HepG2 (cell line): Measurements from ENCODE around the gene ARMC8. TPM values are rescaled to one million over a fixed set of nuclear protein-coding genes. Genes with fewer than 3 reads are reported as not detected.

Experiments
- ATAC-seq: fragments of 200-7000 bp; cut with Tn5 transposase; 3 replicates; pipeline ENCODE4 v1.9.1; 2020; ENCODE audit warnings: mild to moderate bottlenecking, moderate library complexity
- BruUV-seq: library from RNA; stranded (reverse); fragments of 400-500 nt; replicated peaks from 2 replicates; lab custom pipeline; 2021; lab: Mats Ljungman, UMichigan
- CTCF ChIA-PET: fragments of 300-600 bp; formaldehyde crosslinking; extraction: SDS; loops from one replicate; lab custom pipeline; 2021; ENCODE audit warnings: low total read pairs, inconsistent platforms, low intra/inter-chr PET ratio; lab: Yijun Ruan, JAX
- POLR2A ChIA-PET: fragments of 350-600 bp; sonication (Branson Sonifier 250); formaldehyde crosslinking; loops from one replicate; lab custom pipeline; 2020; ENCODE audit warnings: antibody characterized with exemption, inconsistent platforms; lab: Yijun Ruan, JAX
- DNase-seq: peaks from one replicate; pipeline ENCODE4 v3.0.0-alpha.2; 2015; ENCODE audit warnings: low spot score
- FAIRE-seq: peaks from 3 replicates; lab custom pipeline; 2011; peaks lifted over from hg19 to GRCh38; lab: Jason Lieb, UNC
- H2AFZ ChIP-seq: one replicate; pipeline ENCODE4 v1.6.1; 2011; ENCODE audit warnings: low read length, inconsistent platforms
- H3K27ac ChIP-seq: fragments of 300-600 bp; 3 replicates; pipeline ENCODE4 v1.8.0; 2011; ENCODE audit warnings: mixed run types, mild to moderate bottlenecking, mixed read lengths, low read length, inconsistent platforms; ENCODE audit not compliant: insufficient read depth; ENCODE audit errors: extremely low read length
- H3K27me3 ChIP-seq, 2 experiments: fragments of 200-600 bp in 1 of 2; 2 replicates in 1 of 2; 3 replicates in 1 of 2; pipeline versions ENCODE4 v1.6.0 to v1.8.0; 2011; ENCODE audit warnings: low read length in 2 of 2, mild to moderate bottlenecking in 2 of 2, moderate library complexity in 2 of 2, inconsistent platforms in 1 of 2; ENCODE audit not compliant: insufficient read depth in 2 of 2, control insufficient read depth in 1 of 2
- H3K36me3 ChIP-seq, 2 experiments: fragments of 200-600 bp in 1 of 2; replicated peaks in 1 of 2; 2 replicates in 1 of 2; 3 replicates in 1 of 2; pipeline versions ENCODE4 v1.5.1 to v1.8.0; 2011; ENCODE audit warnings: low read length in 2 of 2, inconsistent platforms in 1 of 2; ENCODE audit not compliant: insufficient read depth in 2 of 2, control insufficient read depth in 1 of 2
- H3K4me1 ChIP-seq: 2 replicates; pipeline ENCODE4 v1.5.1; 2012; ENCODE audit warnings: low read length, inconsistent platforms; ENCODE audit not compliant: insufficient read depth
- H3K4me2 ChIP-seq: 2 replicates; pipeline ENCODE4 v1.6.0; 2011; ENCODE audit warnings: low read depth, low read length, inconsistent platforms
- H3K4me3 ChIP-seq, 3 experiments: fragments of 200-600 bp in 1 of 3; sonication (generic), shearing (Covaris generic) in 1 of 3; replicated peaks in 1 of 3; 2 replicates each; pipeline ENCODE4 v1.5.1; 2011 to 2016; ENCODE audit warnings: low read length in 3 of 3, inconsistent platforms in 2 of 3, low read depth in 2 of 3, mild to moderate bottlenecking in 2 of 3, control low read depth in 1 of 3, mixed read lengths in 1 of 3; ENCODE audit not compliant: insufficient read depth in 1 of 3
- H3K79me2 ChIP-seq: one replicate; pipeline ENCODE4 v1.6.1; 2011; ENCODE audit warnings: low read length, inconsistent platforms; ENCODE audit not compliant: insufficient read depth
- H3K9ac ChIP-seq: 2 replicates; pipeline ENCODE4 v1.6.0; 2011; ENCODE audit warnings: mild to moderate bottlenecking, low read depth, low read length, inconsistent platforms; ENCODE audit not compliant: insufficient read depth
- H3K9me3 ChIP-seq: 2 replicates; pipeline ENCODE4 v1.5.1; 2012; ENCODE audit warnings: mild to moderate bottlenecking, low read length
- H4K20me1 ChIP-seq: 2 replicates; pipeline ENCODE4 v1.6.0; 2011; ENCODE audit warnings: inconsistent platforms, mild to moderate bottlenecking, low read length, moderate library complexity; ENCODE audit not compliant: insufficient read depth
- MBD4 ChIP-seq: IDR thresholded peaks from 2 replicates; pipeline ENCODE4 v1.6.1; 2012; ENCODE audit warnings: low read length, inconsistent platforms, borderline replicate concordance
- MIER2 ChIP-seq: IDR thresholded peaks from 2 replicates; pipeline ENCODE4 v1.6.1; 2016; ENCODE audit warnings: missing biosample characterization, missing genetic modification reagents
- NR1H2 ChIP-seq: sonication (generic); formaldehyde crosslinking; IDR thresholded peaks from 2 replicates; pipeline ENCODE4 v1.8.1; 2022; ENCODE audit warnings: low read depth, missing genetic modification reagents, borderline replicate concordance
- RAD21 ChIP-seq: fragments of 450-650 bp; formaldehyde crosslinking; IDR thresholded peaks from 2 replicates; pipeline ENCODE4 v1.5.0; 2020; ENCODE audit warnings: mild to moderate bottlenecking
- ZGPAT ChIP-seq: IDR thresholded peaks from 2 replicates; pipeline ENCODE4 v1.6.1; 2016; ENCODE audit warnings: mild to moderate bottlenecking
- ZNF124 ChIP-seq: sonication (generic); formaldehyde crosslinking; IDR thresholded peaks from 2 replicates; pipeline ENCODE4 v1.4.0; 2020; ENCODE audit warnings: missing genetic modification reagents
- ZNF501 ChIP-seq: sonication (generic); formaldehyde crosslinking; IDR thresholded peaks from 2 replicates; pipeline ENCODE4 v1.5.1; 2020; ENCODE audit warnings: mild to moderate bottlenecking, moderate library complexity, missing genetic modification reagents
- WGBS: methylation state at CpG from one replicate; pipeline ENCODE4 v1.1.6; 2017; ENCODE audit warnings: low lambda C conversion rate; 5-methylcytosine and 5-hydroxymethylcytosine counted together
- in situ Hi-C: cut with HindIII; loops from 2 replicates; pipeline ENCODE4 v1.10.0; 2017; ENCODE audit warnings: low pct_unique_long_range_greater_than_20kb; ENCODE audit not compliant: extremely low pct_ligation_motif_present
- intact Hi-C: fragments of 100-400 bp; cut with micrococcal nuclease; formaldehyde crosslinking; loops from one replicate; pipeline ENCODE4 v1.10.0; 2022; ENCODE audit not compliant: unreplicated experiment
- polyA plus RNA-seq, 8 experiments: library from polyadenylated mRNA; depleted of rRNA in 3 of 8; stranded (reverse) in 7 of 8; unstranded in 1 of 8; fragments of >200 nt; fragmentation: Illumina TruSeq in 4 of 8; extraction: Trizol in 4 of 8; gene quantifications; 2 replicates each; pipeline versions ENCODE4 v1.2.1 to v1.2.3, GENCODE V29; 2011 to 2016; ENCODE audit warnings: low read depth in 4 of 8, missing spikeins in 1 of 8, mixed read lengths in 1 of 8; ENCODE audit not compliant: insufficient read depth in 1 of 8
- total RNA-seq, 5 experiments: library from RNA; depleted of rRNA; stranded (reverse); fragments of >200 nt; fragmentation: Illumina TruSeq; extraction: Trizol; gene quantifications; 2 replicates each; pipeline ENCODE4 v1.2.3, GENCODE V29; 2016; ENCODE audit warnings: low read depth in 1 of 5
- TF ChIP-seq, protein P1 (sequence below): sonication (generic); formaldehyde crosslinking; IDR thresholded peaks from 2 replicates; pipeline ENCODE4 v1.4.0; 2020; ENCODE audit warnings: missing genetic modification reagents, borderline replicate concordance

The ARMC8 gene
- total and polyA plus RNA-seq, 2 of the 13 experiments (the other 11 are each of a cell fraction or from before 2014, with no cell fraction given): 38.9 to 55.3 TPM

DNA sequence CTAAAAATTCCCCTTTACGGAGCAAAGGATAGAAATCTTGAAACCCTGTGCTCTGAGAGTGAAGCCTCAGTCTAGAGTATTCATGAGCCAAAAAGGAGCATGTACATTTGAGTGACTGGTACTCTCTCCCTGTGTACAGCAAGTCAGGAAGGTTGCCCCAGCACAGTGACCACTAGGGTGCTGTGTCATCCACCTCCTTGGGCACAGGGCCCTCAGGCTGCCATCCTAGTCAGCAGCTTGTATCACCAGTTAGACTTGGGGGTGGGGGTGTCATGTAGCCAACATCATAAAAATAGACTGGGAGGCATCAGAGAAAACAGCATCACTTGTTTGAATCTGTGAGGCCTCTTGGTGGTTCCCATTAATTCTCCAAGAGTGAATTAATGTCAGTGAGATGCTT, 130.6 kb downstream of the ARMC8 start:
- ATAC-seq: peak; percentile 56
- no peak overlapping the region for H3K9ac ChIP-seq
- H3K36me3 ChIP-seq: no peaks in the 10 kb centered on the region
- intact Hi-C loops: no loop called here
- FAIRE-seq: no peak
- H3K27me3 ChIP-seq: peaks cover 0 to 17% of the 10 kb centered on the region in 2 experiments; a peak in 1 of 5 replicates
- no peak for TF ChIP-seq MBD4
- TF ChIP-seq RAD21 (CRISPR knock-in tag): no peak
- no peak for TF ChIP-seq ZNF124 (CRISPR knock-in tag)
- TF ChIP-seq, protein P1, sequence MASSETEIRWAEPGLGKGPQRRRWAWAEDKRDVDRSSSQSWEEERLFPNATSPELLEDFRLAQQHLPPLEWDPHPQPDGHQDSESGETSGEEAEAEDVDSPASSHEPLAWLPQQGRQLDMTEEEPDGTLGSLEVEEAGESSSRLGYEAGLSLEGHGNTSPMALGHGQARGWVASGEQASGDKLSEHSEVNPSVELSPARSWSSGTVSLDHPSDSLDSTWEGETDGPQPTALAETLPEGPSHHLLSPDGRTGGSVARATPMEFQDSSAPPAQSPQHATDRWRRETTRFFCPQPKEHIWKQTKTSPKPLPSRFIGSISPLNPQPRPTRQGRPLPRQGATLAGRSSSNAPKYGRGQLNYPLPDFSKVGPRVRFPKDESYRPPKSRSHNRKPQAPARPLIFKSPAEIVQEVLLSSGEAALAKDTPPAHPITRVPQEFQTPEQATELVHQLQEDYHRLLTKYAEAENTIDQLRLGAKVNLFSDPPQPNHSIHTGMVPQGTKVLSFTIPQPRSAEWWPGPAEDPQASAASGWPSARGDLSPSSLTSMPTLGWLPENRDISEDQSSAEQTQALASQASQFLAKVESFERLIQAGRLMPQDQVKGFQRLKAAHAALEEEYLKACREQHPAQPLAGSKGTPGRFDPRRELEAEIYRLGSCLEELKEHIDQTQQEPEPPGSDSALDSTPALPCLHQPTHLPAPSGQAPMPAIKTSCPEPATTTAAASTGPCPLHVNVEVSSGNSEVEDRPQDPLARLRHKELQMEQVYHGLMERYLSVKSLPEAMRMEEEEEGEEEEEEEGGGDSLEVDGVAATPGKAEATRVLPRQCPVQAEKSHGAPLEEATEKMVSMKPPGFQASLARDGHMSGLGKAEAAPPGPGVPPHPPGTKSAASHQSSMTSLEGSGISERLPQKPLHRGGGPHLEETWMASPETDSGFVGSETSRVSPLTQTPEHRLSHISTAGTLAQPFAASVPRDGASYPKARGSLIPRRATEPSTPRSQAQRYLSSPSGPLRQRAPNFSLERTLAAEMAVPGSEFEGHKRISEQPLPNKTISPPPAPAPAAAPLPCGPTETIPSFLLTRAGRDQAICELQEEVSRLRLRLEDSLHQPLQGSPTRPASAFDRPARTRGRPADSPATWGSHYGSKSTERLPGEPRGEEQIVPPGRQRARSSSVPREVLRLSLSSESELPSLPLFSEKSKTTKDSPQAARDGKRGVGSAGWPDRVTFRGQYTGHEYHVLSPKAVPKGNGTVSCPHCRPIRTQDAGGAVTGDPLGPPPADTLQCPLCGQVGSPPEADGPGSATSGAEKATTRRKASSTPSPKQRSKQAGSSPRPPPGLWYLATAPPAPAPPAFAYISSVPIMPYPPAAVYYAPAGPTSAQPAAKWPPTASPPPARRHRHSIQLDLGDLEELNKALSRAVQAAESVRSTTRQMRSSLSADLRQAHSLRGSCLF (CRISPR knock-in tag): no peak
- no peak for TF ChIP-seq NR1H2 (CRISPR knock-in tag)
- TF ChIP-seq ZNF501 (CRISPR knock-in tag): no peak
- no peak for TF ChIP-seq MIER2 (CRISPR knock-in tag)
- TF ChIP-seq ZGPAT (CRISPR knock-in tag): no peak
- POLR2A ChIA-PET: no interaction called here
- no peaks in the 10 kb centered on the region for H4K20me1 ChIP-seq
- whole genome bisulfite sequencing: 52% methylated on average over 1 of the region's 1 CpG
- no peak overlapping the region for H3K4me3 ChIP-seq
- BruUV-seq: no TSS peak
- no peaks in the 10 kb centered on the region for H3K4me1 ChIP-seq
- in situ Hi-C loops: no loop called here
- no peak overlapping the region for H3K27ac ChIP-seq
- H3K4me2 ChIP-seq: no peak overlapping the region
- H3K79me2 ChIP-seq: no peaks in the 10 kb centered on the region
- CTCF ChIA-PET: no interaction called here
- no peak overlapping the region for H2AFZ ChIP-seq
- DNase-seq: no peak
- H3K9me3 ChIP-seq: no peaks in the 10 kb centered on the region
